ENCODE measurements around the gene CD5L. TPM values are rescaled to one million over a fixed set of nuclear protein-coding genes. Genes with fewer than 3 reads are reported as not detected.

CD5L gene
- total RNA-seq = not detected in 2 replicates

DNA sequence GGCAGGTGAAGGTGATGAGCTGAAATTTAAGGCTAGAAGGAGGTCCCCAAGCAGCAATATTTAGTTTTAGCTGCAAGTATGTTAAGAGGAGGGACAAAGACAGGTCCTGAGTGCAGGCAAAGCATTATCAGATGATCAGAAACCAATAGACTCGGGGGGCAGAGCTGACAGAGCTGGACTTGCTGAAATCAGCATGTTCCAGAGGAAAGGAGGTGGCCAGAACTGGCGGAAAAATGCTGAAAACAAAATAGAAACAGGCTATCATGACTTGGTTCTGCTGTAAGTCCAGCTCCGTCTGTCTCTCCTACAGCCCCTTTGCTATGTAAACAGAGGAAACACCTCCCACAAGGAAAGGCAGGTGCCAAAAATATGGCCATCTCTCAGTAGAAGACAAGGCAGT lies at the start of gene CD5L:
TSS of gene CD5L (minus strand) at position 101 of the 400 bp plus-strand sequence. CDS start 107 bp downstream, outside the sequence.

DNA sequence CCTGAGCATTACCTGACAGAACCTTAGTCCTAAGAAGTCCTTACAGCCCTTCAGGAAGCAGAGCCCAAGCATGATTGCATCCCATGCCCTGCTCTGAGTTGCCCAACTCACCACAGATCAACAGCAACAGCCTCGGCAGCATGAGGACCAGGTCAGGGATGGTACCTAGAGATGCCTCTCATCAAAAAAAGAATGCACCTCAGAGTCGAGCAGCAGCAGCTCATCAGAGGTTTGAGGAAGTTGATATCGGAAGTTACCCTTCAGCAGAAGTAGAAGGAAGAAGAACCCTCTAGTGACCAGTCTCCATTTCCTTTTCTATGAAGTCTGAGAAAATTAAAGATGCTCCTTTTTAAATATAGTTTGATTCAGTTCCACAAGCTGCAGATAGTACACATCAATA lies 21.7 kb downstream of the CD5L start, which contains the start of gene FCRL1:
TSS of gene FCRL1 (minus strand) at position 225 of the 400 bp plus-strand sequence. CDS start at position 142, 83 bp downstream.

Small RNA genes lying within 50 kb of the gene (small RNA-seq; reads per million reads assigned to genes)
- gene MRPS21P2 = not detected

Other genes with a start within 250 kb of the CD5L start
- under 0.01 TPM in 1 of 2 replicates, not detected in the other for gene FCRL4, start 243.7 kb downstream of the CD5L start, total RNA-seq
- not detected in 2 replicates for gene FCRL3, start 141.0 kb downstream of the CD5L start, total RNA-seq
- not detected in 2 replicates for gene FCRL2, start 64.7 kb downstream of the CD5L start, total RNA-seq
- gene FCRL1, start 21.7 kb downstream of the CD5L start, total RNA-seq = not detected in 2 replicates
- 42.2 and 51.9 TPM in 2 replicates for gene KIRREL1, start 151.8 kb upstream of the CD5L start, total RNA-seq

Data from vein endothelial cell (primary cell).